PC-3 (cell line): ENCODE results near the gene AFG1L. TPM values are rescaled to one million over a fixed set of nuclear protein-coding genes. Genes with fewer than 3 reads are reported as not detected.

ENCODE experiments used
- ATAC-seq: fragments of 200-7000 bp; cut with Tn5 transposase; 2 replicates; pipeline ENCODE4 v1.9.1; 2020; ENCODE audit warnings: mild to moderate bottlenecking, moderate library complexity
- BruUV-seq: library from RNA; stranded (reverse); fragments of 400-500 nt; replicated peaks from 2 replicates; lab custom pipeline; 2021; lab: Mats Ljungman, UMichigan
- CTCF ChIA-PET: fragments of 300-600 bp; sonication (Branson Sonifier 250); formaldehyde crosslinking; loops from one replicate; lab custom pipeline; 2022; ENCODE audit warnings: antibody characterized with exemption; lab: Charles Lee
- POLR2A ChIA-PET: fragments of 300-600 bp; sonication (Branson Sonifier 250); formaldehyde crosslinking; loops from one replicate; lab custom pipeline; 2022; ENCODE audit warnings: antibody characterized with exemption; ENCODE audit not compliant: unreplicated experiment; lab: Charles Lee
- DNase-seq: peaks from one replicate; pipeline ENCODE4 v3.0.0-alpha.2; 2015
- H2AFZ ChIP-seq: fragments of 300-600 bp; sonication (generic); 2 replicates; pipeline ENCODE4 v1.6.0; 2016; ENCODE audit warnings: antibody characterized with exemption, low read length
- H3F3A ChIP-seq: fragments of 300-600 bp; sonication (generic); one replicate; pipeline ENCODE4 v1.6.0; 2017; ENCODE audit warnings: antibody characterized with exemption, low read length, control low read depth, mild to moderate bottlenecking; ENCODE audit not compliant: unreplicated experiment
- H3K27ac ChIP-seq: fragments of 300-600 bp; sonication (generic); 2 replicates; pipeline ENCODE4 v1.5.1; 2016; ENCODE audit warnings: mild to moderate bottlenecking, low read length
- H3K27me3 ChIP-seq: fragments of 300-600 bp; sonication (generic); 2 replicates; pipeline ENCODE4 v1.6.1; 2016; ENCODE audit warnings: low read length, mixed read lengths
- H3K36me3 ChIP-seq: fragments of 300-600 bp; sonication (generic); 2 replicates; pipeline ENCODE4 v1.6.1; 2016; ENCODE audit warnings: low read depth, mixed run types, low read length, mixed read lengths
- H3K4me1 ChIP-seq: fragments of 300-600 bp; sonication (generic); 2 replicates; pipeline ENCODE4 v1.5.1; 2016; ENCODE audit warnings: low read length; ENCODE audit not compliant: insufficient read depth
- H3K4me2 ChIP-seq: fragments of 300-600 bp; sonication (generic); 2 replicates; pipeline ENCODE4 v1.6.0; 2016; ENCODE audit warnings: low read length
- H3K4me3 ChIP-seq: fragments of 300-600 bp; sonication (generic); 2 replicates; pipeline ENCODE4 v1.5.1; 2016; ENCODE audit warnings: mild to moderate bottlenecking, low read length, mixed read lengths
- H3K79me2 ChIP-seq: fragments of 300-600 bp; sonication (generic); 2 replicates; pipeline ENCODE4 v1.6.1; 2017; ENCODE audit warnings: low read length, mixed read lengths
- H3K9ac ChIP-seq: fragments of 300-600 bp; sonication (generic); 2 replicates; pipeline ENCODE4 v1.6.0; 2016; ENCODE audit warnings: mild to moderate bottlenecking, low read length
- H3K9me2 ChIP-seq: fragments of 300-600 bp; sonication (generic); replicated peaks from 2 replicates; pipeline ENCODE4 v1.6.1; 2016; ENCODE audit warnings: mixed run types, low read length, mixed read lengths
- H3K9me3 ChIP-seq: fragments of 300-600 bp; sonication (generic); 2 replicates; pipeline ENCODE4 v1.6.1; 2016; ENCODE audit warnings: low read length, mixed read lengths
- H4K20me1 ChIP-seq: fragments of 300-600 bp; sonication (generic); 2 replicates; pipeline ENCODE4 v1.6.1; 2016; ENCODE audit warnings: low read length, mixed read lengths
- CTCF ChIP-seq: fragments of 300-600 bp; sonication (generic); conservative IDR thresholded peaks from 2 replicates; pipeline ENCODE4 v1.5.1; 2017; ENCODE audit warnings: antibody characterized with exemption, low read depth, mild to moderate bottlenecking, low read length
- EZH2 ChIP-seq: fragments of 300-600 bp; sonication (generic); IDR thresholded peaks from one replicate; pipeline ENCODE4 v1.6.1; 2017; ENCODE audit warnings: antibody characterized with exemption, mild to moderate bottlenecking, low read length; ENCODE audit not compliant: unreplicated experiment
- EZH2phosphoT487 ChIP-seq: fragments of 300-600 bp; sonication (generic); IDR thresholded peaks from 2 replicates; pipeline ENCODE4 v1.6.1; 2018; ENCODE audit warnings: mild to moderate bottlenecking, antibody characterized with exemption, low read length, borderline replicate concordance
- intact Hi-C: fragments of 100-400 bp; cut with micrococcal nuclease; formaldehyde crosslinking; loops from 2 replicates; pipeline ENCODE4 v1.9.0; 2023
- total RNA-seq: library from RNA; depleted of rRNA; stranded (reverse); fragments of >200 nt; gene quantifications from 2 replicates; pipeline ENCODE4 v1.2.3, GENCODE V29; 2014; rRNA removed

The AFG1L gene
- total RNA-seq, 1 experiment from 2014 or later = 3.6 TPM

DNA sequence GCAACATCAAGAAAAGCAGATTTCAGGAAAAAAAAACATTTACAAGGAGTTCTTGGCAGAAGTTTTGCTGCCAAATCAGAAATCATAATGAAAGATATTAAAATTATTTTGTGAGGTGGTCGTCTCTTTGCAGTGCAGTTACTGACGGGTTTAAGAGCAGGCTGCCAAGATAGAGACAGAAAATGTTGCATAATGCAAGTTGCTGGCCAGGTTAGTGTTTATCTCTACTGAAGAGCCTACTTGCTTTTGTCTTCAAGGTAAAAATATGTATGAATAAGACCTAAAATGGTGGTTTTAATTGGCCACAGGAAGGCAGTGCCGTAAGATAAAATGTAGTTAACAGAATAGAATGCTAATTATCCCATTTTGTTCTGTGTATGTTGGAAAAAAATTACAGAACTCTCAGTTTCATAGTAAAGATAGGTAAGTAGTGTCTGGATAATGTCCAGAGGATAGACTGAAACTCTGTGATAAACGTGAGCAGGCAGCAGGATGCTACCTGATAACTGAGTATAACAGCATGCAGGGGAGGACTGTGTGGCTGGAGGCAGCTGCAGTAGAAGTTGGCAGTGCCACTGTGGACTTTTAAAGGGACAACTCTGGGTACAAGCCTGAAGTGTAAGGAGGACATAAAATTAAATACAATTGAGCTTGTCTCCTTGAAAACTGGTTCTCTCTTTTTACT lies 279.7 kb downstream of the AFG1L start:
- no peak overlapping the region for H3K4me2 ChIP-seq
- H4K20me1 ChIP-seq = 0 out of 2 replicates have a peak, but pooled peaks cover 13% of the 10 kb centered on the region
- no peak overlapping the region for H3K4me3 ChIP-seq
- peaks cover 94% of the 10 kb centered on the region for H3K79me2 ChIP-seq
- H3F3A ChIP-seq = no peaks in the 10 kb centered on the region
- H3K4me1 ChIP-seq = peaks cover 5% of the 10 kb centered on the region; the same call in 1 of the 2 replicates
- H3K27ac ChIP-seq = no peak overlapping the region
- no peaks in the 10 kb centered on the region for H3K9me2 ChIP-seq
- no peaks in the 10 kb centered on the region for H3K27me3 ChIP-seq
- H3K9me3 ChIP-seq = no peaks in the 10 kb centered on the region
- no peak overlapping the region for H3K9ac ChIP-seq
- H2AFZ ChIP-seq = no peak overlapping the region
- no TSS peak for BruUV-seq
- H3K36me3 ChIP-seq = peaks cover 9% of the 10 kb centered on the region
- intact Hi-C loops = no loop called here
- DNase-seq = no peak
- POLR2A ChIA-PET = no interaction called here
- no peak for TF ChIP-seq EZH2phosphoT487
- TF ChIP-seq EZH2 = no peak
- TF ChIP-seq CTCF = no peak
- no peak for ATAC-seq
- CTCF ChIA-PET = no interaction called here

Other genes with a start within 250 kb of the AFG1L start
- gene OSTM1, start 220.3 kb upstream of the AFG1L start, total RNA-seq = 12.4 and 13.5 TPM in 2 replicates
- gene NR2E1, start 129.0 kb upstream of the AFG1L start, total RNA-seq = 0.07 TPM in 1 of 2 replicates, not detected in the other
- 92.7 and 110 TPM in 2 replicates for gene SNX3, start 34.0 kb upstream of the AFG1L start, total RNA-seq